PC-3 (cell line): ENCODE data around the gene SYT7.

ENCODE experiments used
- EZH2 ChIP-seq: fragments of 300-600 bp; sonication (generic); IDR thresholded peaks from one replicate; pipeline ENCODE4 v1.6.1; 2017; ENCODE audit warnings: antibody characterized with exemption, mild to moderate bottlenecking, low read length; ENCODE audit not compliant: unreplicated experiment
- TF ChIP-seq, protein P1 (sequence below): fragments of 300-600 bp; sonication (generic); conservative IDR thresholded peaks from 2 replicates; pipeline ENCODE4 v1.5.1; 2017; ENCODE audit warnings: antibody characterized with exemption, low read depth, mild to moderate bottlenecking, low read length

DNA sequence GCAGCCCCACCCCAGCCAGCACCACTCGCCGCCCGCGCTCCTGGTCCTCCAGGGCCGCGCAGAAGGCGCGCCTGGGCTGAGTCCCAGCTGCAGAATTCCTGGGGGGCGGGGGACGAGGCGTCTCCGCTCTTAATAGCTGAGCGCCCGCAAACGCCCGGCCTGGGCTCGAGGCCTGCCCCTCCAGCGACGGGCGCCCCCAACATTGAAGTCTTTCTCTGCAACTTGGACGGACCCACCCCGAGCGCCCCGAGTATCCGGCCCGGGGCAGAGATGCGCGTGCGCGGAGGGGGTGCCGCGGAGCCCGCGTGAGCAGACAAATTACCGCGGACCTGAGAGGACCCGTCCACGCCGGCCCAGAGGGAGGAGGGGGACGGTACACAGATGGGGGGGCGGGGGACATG, 6.7 kb upstream of the SYT7 start:
- TF ChIP-seq, protein P1, sequence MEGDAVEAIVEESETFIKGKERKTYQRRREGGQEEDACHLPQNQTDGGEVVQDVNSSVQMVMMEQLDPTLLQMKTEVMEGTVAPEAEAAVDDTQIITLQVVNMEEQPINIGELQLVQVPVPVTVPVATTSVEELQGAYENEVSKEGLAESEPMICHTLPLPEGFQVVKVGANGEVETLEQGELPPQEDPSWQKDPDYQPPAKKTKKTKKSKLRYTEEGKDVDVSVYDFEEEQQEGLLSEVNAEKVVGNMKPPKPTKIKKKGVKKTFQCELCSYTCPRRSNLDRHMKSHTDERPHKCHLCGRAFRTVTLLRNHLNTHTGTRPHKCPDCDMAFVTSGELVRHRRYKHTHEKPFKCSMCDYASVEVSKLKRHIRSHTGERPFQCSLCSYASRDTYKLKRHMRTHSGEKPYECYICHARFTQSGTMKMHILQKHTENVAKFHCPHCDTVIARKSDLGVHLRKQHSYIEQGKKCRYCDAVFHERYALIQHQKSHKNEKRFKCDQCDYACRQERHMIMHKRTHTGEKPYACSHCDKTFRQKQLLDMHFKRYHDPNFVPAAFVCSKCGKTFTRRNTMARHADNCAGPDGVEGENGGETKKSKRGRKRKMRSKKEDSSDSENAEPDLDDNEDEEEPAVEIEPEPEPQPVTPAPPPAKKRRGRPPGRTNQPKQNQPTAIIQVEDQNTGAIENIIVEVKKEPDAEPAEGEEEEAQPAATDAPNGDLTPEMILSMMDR, result no peak
- no peak for TF ChIP-seq EZH2
